Suprapubic skin (tissue), 4 donors: ENCODE measurements around the gene LHFPL3.

Experiments used
- CTCF ChIP-seq, 2 donors: fragments of 200-600 bp in 1 of 2; fragments of 450-650 bp in 1 of 2; sonication (generic) in 1 of 2; IDR thresholded peaks; one replicate each; pipeline ENCODE4 v1.5.1; 2016 to 2019; ENCODE audit warnings: antibody characterized with exemption in 2 of 2, mild to moderate bottlenecking in 1 of 2, moderate library complexity in 1 of 2
- EP300 ChIP-seq: sonication (generic); formaldehyde crosslinking; IDR thresholded peaks from one replicate; pipeline ENCODE4 v1.6.1; 2017; ENCODE audit warnings: antibody characterized with exemption
- POLR2A ChIP-seq, 2 donors: fragments of 450-650 bp; IDR thresholded peaks; one replicate each; pipeline ENCODE4 v1.6.1; 2017; ENCODE audit warnings: antibody characterized with exemption in 2 of 2, mild to moderate bottlenecking in 2 of 2, moderate library complexity in 2 of 2
- POLR2AphosphoS5 ChIP-seq, 3 donors: sonication (generic); formaldehyde crosslinking; IDR thresholded peaks; one replicate each; pipeline ENCODE4 v1.6.1; 2017; ENCODE audit warnings: antibody characterized with exemption in 3 of 3

GRCh38 chr7:104415700-104416099, 87.3 kb downstream of the LHFPL3 start:
- TF ChIP-seq CTCF (IDR thresholded peaks at IDR 0.05) (no peak), POLR2AphosphoS5 (IDR thresholded peaks at IDR 0.05) (no peak), POLR2A (IDR thresholded peaks at IDR 0.05) (no peak), EP300 (no peak)
